SK-N-SH (cell line): ENCODE data around the gene CEACAM1. TPM values are rescaled to one million over a fixed set of nuclear protein-coding genes. Genes with fewer than 3 reads are reported as not detected.

Experiments
- CTCF ChIA-PET: fragments of 300-600, 350-600 bp; formaldehyde crosslinking; extraction: SDS; loops from one replicate; lab custom pipeline; 2021; lab: Yijun Ruan, JAX
- POLR2A ChIA-PET: fragments of 350-600 bp; sonication (Branson Sonifier 250); formaldehyde crosslinking; extraction: SDS; loops from one replicate; lab custom pipeline; 2020; ENCODE audit warnings: antibody characterized with exemption, inconsistent platforms; lab: Yijun Ruan, JAX
- DNase-seq: peaks from one replicate; pipeline ENCODE4 v3.0.0; 2012
- H2AFZ ChIP-seq: fragments of 200-600 bp; sonication (generic); 2 replicates; pipeline ENCODE4 v1.8.1; 2016; ENCODE audit warnings: antibody characterized with exemption, mild to moderate bottlenecking, low read depth
- H3F3A ChIP-seq: fragments of 200-600 bp; sonication (generic); replicated peaks from 2 replicates; pipeline ENCODE3; 2016; ENCODE audit warnings: antibody characterized with exemption, mild to moderate bottlenecking; ENCODE audit not compliant: insufficient read depth
- H3K27ac ChIP-seq, 2 experiments: fragments of 200-500 bp in 1 of 2; fragments of 200-600 bp in 1 of 2; sonication (Bioruptor generic) in 1 of 2; sonication (generic), shearing (Covaris generic) in 1 of 2; 2 replicates each; pipeline versions ENCODE4 v1.5.1 to v1.6.1; 2014 to 2016; ENCODE audit warnings: low read depth in 2 of 2, inconsistent platforms in 1 of 2, low read length in 1 of 2, mild to moderate bottlenecking in 1 of 2, mixed read lengths in 1 of 2
- H3K27me3 ChIP-seq: fragments of 200-600 bp; sonication (generic), shearing (Covaris generic); 2 replicates; pipeline ENCODE4 v1.6.1; 2016; ENCODE audit warnings: mixed run types; ENCODE audit not compliant: insufficient read depth
- H3K36me3 ChIP-seq, 2 experiments: fragments of 200-500 bp in 1 of 2; fragments of 200-600 bp in 1 of 2; sonication (Bioruptor generic) in 1 of 2; sonication (generic) in 1 of 2; replicated peaks in 1 of 2; 2 replicates each; pipeline versions ENCODE3 to v1.5.1; 2014 to 2016; ENCODE audit warnings: low read length in 1 of 2, mild to moderate bottlenecking in 1 of 2; ENCODE audit not compliant: insufficient read depth in 2 of 2, control insufficient read depth in 1 of 2
- H3K4me1 ChIP-seq, 2 experiments: fragments of 200-500 bp in 1 of 2; fragments of 200-600 bp in 1 of 2; sonication (Bioruptor generic) in 1 of 2; sonication (generic), shearing (Covaris generic) in 1 of 2; 2 replicates each; pipeline versions ENCODE4 v1.5.1 to v1.6.1; 2014 to 2016; ENCODE audit warnings: low read depth in 1 of 2, low read length in 1 of 2, mixed run types in 1 of 2; ENCODE audit not compliant: insufficient read depth in 2 of 2, control insufficient read depth in 1 of 2
- H3K4me2 ChIP-seq: fragments of 200-600 bp; sonication (generic), shearing (Covaris generic); 2 replicates; pipeline ENCODE4 v1.6.1; 2017; ENCODE audit warnings: mixed run types
- H3K4me3 ChIP-seq, 2 experiments: fragments of 200-500 bp in 1 of 2; fragments of 200-600 bp in 1 of 2; sonication (Bioruptor generic) in 1 of 2; sonication (generic), shearing (Covaris generic) in 1 of 2; 2 replicates each; pipeline versions ENCODE4 v1.5.1 to v1.8.1; 2014 to 2016; ENCODE audit warnings: low read depth in 2 of 2, inconsistent platforms in 1 of 2, low read length in 1 of 2, mild to moderate bottlenecking in 1 of 2, mixed read lengths in 1 of 2, moderate library complexity in 1 of 2
- H3K79me2 ChIP-seq: fragments of 200-600 bp; sonication (generic); 2 replicates; pipeline ENCODE4 v1.8.1; 2017; ENCODE audit warnings: mild to moderate bottlenecking; ENCODE audit not compliant: insufficient read depth
- H3K9ac ChIP-seq: fragments of 200-600 bp; sonication (generic); 2 replicates; pipeline ENCODE4 v1.6.1; 2017; ENCODE audit warnings: mixed run types
- H3K9me2 ChIP-seq: fragments of 200-600 bp; sonication (generic); 2 replicates; pipeline ENCODE4 v1.6.1; 2017; ENCODE audit warnings: mixed run types
- H3K9me3 ChIP-seq: fragments of 200-600 bp; sonication (generic); 2 replicates; pipeline ENCODE4 v1.6.1; 2017; ENCODE audit warnings: mixed run types, mild to moderate bottlenecking, moderate library complexity
- H4K20me1 ChIP-seq: fragments of 200-600 bp; sonication (generic); 2 replicates; pipeline ENCODE4 v1.6.1; 2017; ENCODE audit warnings: mild to moderate bottlenecking, mixed run types; ENCODE audit not compliant: insufficient read depth
- CHD2 ChIP-seq: fragments of 150-350 bp; IDR thresholded peaks from 2 replicates; pipeline ENCODE4 v1.6.1; 2018; ENCODE audit warnings: low read length; ENCODE audit not compliant: partially characterized antibody
- ELF1 ChIP-seq: IDR thresholded peaks from 2 replicates; pipeline ENCODE4 v1.4.0; 2012
- EP300 ChIP-seq, 2 experiments: IDR thresholded peaks; 2 replicates each; pipeline versions ENCODE4 v1.4.0 to v1.6.1; 2012; ENCODE audit warnings: borderline replicate concordance in 1 of 2, low read depth in 1 of 2, low read length in 1 of 2
- EZH2phosphoT487 ChIP-seq: fragments of 200-600 bp; sonication (generic); IDR thresholded peaks from 2 replicates; pipeline ENCODE4 v1.6.1; 2017; ENCODE audit warnings: low read depth, mixed run types, mild to moderate bottlenecking, antibody characterized with exemption, moderate library complexity, borderline replicate concordance
- FOXJ3 ChIP-seq: sonication (generic); formaldehyde crosslinking; IDR thresholded peaks from 2 replicates; pipeline ENCODE4 v1.5.1; 2020; ENCODE audit warnings: mild to moderate bottlenecking, missing genetic modification reagents
- FOXM1 ChIP-seq: IDR thresholded peaks from 2 replicates; pipeline ENCODE4 v1.4.0; 2012; ENCODE audit warnings: low read depth, mild to moderate bottlenecking
- GABPA ChIP-seq: IDR thresholded peaks from 2 replicates; pipeline ENCODE4 v1.4.0; 2012; ENCODE audit warnings: low read depth, mild to moderate bottlenecking
- GATA2 ChIP-seq: sonication (generic); formaldehyde crosslinking; IDR thresholded peaks from 2 replicates; pipeline ENCODE4 v1.5.0; 2020; ENCODE audit warnings: mild to moderate bottlenecking, missing genetic modification reagents
- IRF3 ChIP-seq: fragments of 150-350 bp; IDR thresholded peaks from 2 replicates; pipeline ENCODE4 v1.6.1; 2016; ENCODE audit warnings: mild to moderate bottlenecking, low read depth, low read length
- MAX ChIP-seq: IDR thresholded peaks from 2 replicates; pipeline ENCODE4 v1.4.0; 2012; ENCODE audit warnings: low read depth
- POLR2AphosphoS5 ChIP-seq: IDR thresholded peaks from 2 replicates; pipeline ENCODE4 v1.6.1; 2012; ENCODE audit warnings: low read depth, low read length
- RAD21 ChIP-seq: IDR thresholded peaks from 2 replicates; pipeline ENCODE4 v1.6.1; 2012; ENCODE audit warnings: mild to moderate bottlenecking, low read length
- RCOR1 ChIP-seq: fragments of 150-350 bp; IDR thresholded peaks from 2 replicates; pipeline ENCODE4 v1.6.1; 2017; ENCODE audit warnings: antibody characterized with exemption, low read length
- REST ChIP-seq: IDR thresholded peaks from 2 replicates; pipeline ENCODE4 v1.6.1; 2012; ENCODE audit warnings: mild to moderate bottlenecking, low read depth, low read length, moderate library complexity
- RFX5 ChIP-seq: IDR thresholded peaks from 2 replicates; pipeline ENCODE4 v1.6.1; 2012; ENCODE audit warnings: mild to moderate bottlenecking, improper control_type of control experiment, low read length
- RXRA ChIP-seq: IDR thresholded peaks from 2 replicates; pipeline ENCODE4 v1.4.0; 2012; ENCODE audit warnings: low read depth, mild to moderate bottlenecking, borderline replicate concordance
- SIN3A ChIP-seq: IDR thresholded peaks from 2 replicates; pipeline ENCODE4 v1.6.1; 2012; ENCODE audit warnings: low read depth, mild to moderate bottlenecking, low read length, moderate library complexity, borderline replicate concordance
- TCF12 ChIP-seq: IDR thresholded peaks from 2 replicates; pipeline ENCODE4 v1.4.0; 2012
- TEAD4 ChIP-seq: IDR thresholded peaks from 2 replicates; pipeline ENCODE4 v1.4.0; 2012; ENCODE audit warnings: mild to moderate bottlenecking, borderline replicate concordance; ENCODE audit not compliant: insufficient read depth
- USF2 ChIP-seq: fragments of 150-350 bp; IDR thresholded peaks from 2 replicates; pipeline ENCODE4 v1.6.1; 2017; ENCODE audit warnings: antibody characterized with exemption, low read length, low read depth, borderline replicate concordance
- YY1 ChIP-seq: IDR thresholded peaks from 2 replicates; pipeline ENCODE4 v1.4.0; 2012; ENCODE audit warnings: low read depth, mild to moderate bottlenecking
- WGBS: methylation state at CpG from one replicate; pipeline ENCODE4 v1.1.6; 2017; ENCODE audit warnings: low lambda C conversion rate; 5-methylcytosine and 5-hydroxymethylcytosine counted together
- polyA plus RNA-seq, 3 experiments: library from polyadenylated mRNA; depleted of rRNA; stranded (reverse); fragments of >200 nt; gene quantifications; 2 replicates each; pipeline ENCODE4 v1.2.3, GENCODE V29; 2012

CEACAM1 gene
- polyA plus RNA-seq, 1 of the 3 experiments (the other 2 are of a cell fraction), result 0.53 TPM

GRCh38 chr19:42519108-42519507 is 9.2 kb downstream of the CEACAM1 start:
- H3K79me2 ChIP-seq, result no peaks in the 10 kb centered on the region
- no peaks in the 10 kb centered on the region for H3F3A ChIP-seq
- TF ChIP-seq RXRA (no peak), TEAD4 (no peak), REST (no peak), GABPA (no peak), GATA2 (CRISPR knock-in tag) (no peak), IRF3 (no peak), CHD2 (no peak), SIN3A (no peak)
- WGBS, result 48% methylated on average over 3 of the region's 3 CpGs
- no peaks in the 10 kb centered on the region for H3K27me3 ChIP-seq
- no peaks in the 10 kb centered on the region for H3K4me1 ChIP-seq
- POLR2A ChIA-PET, result no interaction called here
- CTCF ChIA-PET, result interaction anchor here (1.4 to 7.5 kb wide), 2 partner anchors 11 to 69 kb away, joined by 3 to 49 read pairs; partner anchors contain the start of gene CEACAM1
- no peak overlapping the region for H3K4me2 ChIP-seq
- no peak overlapping the region for H2AFZ ChIP-seq
- no peaks in the 10 kb centered on the region; the same call in 1 of the 2 replicates for H3K9me2 ChIP-seq
- H3K36me3 ChIP-seq, result no peaks in the 10 kb centered on the region
- no peak overlapping the region for H3K27ac ChIP-seq
- no peak for DNase-seq
- H4K20me1 ChIP-seq, result no peaks in the 10 kb centered on the region
- no peaks in the 10 kb centered on the region for H3K9me3 ChIP-seq
- no peak overlapping the region for H3K4me3 ChIP-seq
- no peak overlapping the region for H3K9ac ChIP-seq

- TF ChIP-seq GATA2 (CRISPR knock-in tag) (no peak), TEAD4 (no peak), EZH2phosphoT487 (no peak), CHD2 (no peak), RCOR1 (no peak), FOXM1 (no peak), RFX5 (no peak), TCF12 (no peak), MAX (no peak), POLR2AphosphoS5 (no peak), USF2 (no peak), RXRA (no peak), IRF3 (no peak), YY1 (no peak), SIN3A (no peak), RAD21 (no peak), EP300 (IDR thresholded peaks at IDR 0.05; ENCODE audit: borderline replicate concordance in 1 of 2, low read depth in 1 of 2, low read length in 1 of 2) (no peak), ELF1 (no peak), FOXJ3 (CRISPR knock-in tag) (no peak)
- CTCF ChIA-PET, result interaction anchor here (0.9 to 7.5 kb wide), 3 partner anchors 13 to 76 kb away, joined by 3 to 49 read pairs (median 9); partner anchors contain the start of gene CEACAM1
- 37% methylated on average over 2 of the region's 2 CpGs for WGBS
Observed at GRCh38 chr19:42516771-42517170, 11.5 kb downstream of the CEACAM1 start.

More at GRCh38 chr19:42516771-42517170, 11.5 kb downstream of the CEACAM1 start:
- no peak overlapping the region for H3K27ac ChIP-seq
- H3K79me2 ChIP-seq, result no peaks in the 10 kb centered on the region
- POLR2A ChIA-PET, result no interaction called here
- H3K9me2 ChIP-seq, result no peaks in the 10 kb centered on the region; the same call in 1 of the 2 replicates
- no peak overlapping the region for H3K4me3 ChIP-seq
- DNase-seq, result no peak
- H3F3A ChIP-seq, result no peaks in the 10 kb centered on the region
- no peaks in the 10 kb centered on the region for H4K20me1 ChIP-seq
- H3K9me3 ChIP-seq, result no peaks in the 10 kb centered on the region
- no peaks in the 10 kb centered on the region for H3K4me1 ChIP-seq
- H3K9ac ChIP-seq, result no peak overlapping the region
- no peaks in the 10 kb centered on the region for H3K27me3 ChIP-seq
- H3K36me3 ChIP-seq, result no peaks in the 10 kb centered on the region
- H2AFZ ChIP-seq, result no peak overlapping the region
- H3K4me2 ChIP-seq, result no peak overlapping the region
